Endothelial cell of umbilical vein (primary cell): ENCODE results near the gene OR51G1.

Source experiments
- EZH2 ChIP-seq: IDR thresholded peaks from 2 replicates; pipeline ENCODE4 v1.6.1; 2012; ENCODE audit warnings: borderline replicate concordance, low read depth, mild to moderate bottlenecking, moderate library complexity, low read length, inconsistent platforms; ENCODE audit not compliant: severe bottlenecking
- GATA2 ChIP-seq: IDR thresholded peaks from 2 replicates; pipeline ENCODE4 v1.7.0; 2011; ENCODE audit warnings: low read depth, mild to moderate bottlenecking, moderate library complexity, mixed read lengths, low read length; ENCODE audit not compliant: insufficient read length, insufficient read depth
- JUN ChIP-seq: IDR thresholded peaks from 2 replicates; pipeline ENCODE4 v1.6.1; 2011; ENCODE audit warnings: borderline replicate concordance, low read depth; ENCODE audit not compliant: insufficient read length, insufficient read depth
- MYC ChIP-seq: IDR thresholded peaks from one replicate; pipeline ENCODE4 v1.6.1; 2011; ENCODE audit warnings: mild to moderate bottlenecking, low read depth, low read length
- POLR2A ChIP-seq: IDR thresholded peaks from 2 replicates; pipeline ENCODE4 v1.6.1; 2012; ENCODE audit warnings: low read depth, mild to moderate bottlenecking, control low read depth, low read length
- POLR2AphosphoS5 ChIP-seq: IDR thresholded peaks from 2 replicates; pipeline ENCODE4 v1.6.1; 2012; ENCODE audit warnings: low read depth, mild to moderate bottlenecking, control low read depth, low read length, moderate library complexity; ENCODE audit not compliant: insufficient read depth
- TF ChIP-seq, protein P1 (sequence below), 2 donors: IDR thresholded peaks; 1 replicate in 1 of 2; 2 replicates in 1 of 2; pipeline ENCODE4 v1.5.1; 2011; ENCODE audit warnings: low read length in 2 of 2, mild to moderate bottlenecking in 2 of 2, moderate library complexity in 2 of 2, control low read depth in 1 of 2, inconsistent platforms in 1 of 2, low read depth in 1 of 2; ENCODE audit not compliant: insufficient read depth in 1 of 2; ENCODE audit errors: extremely low read depth in 1 of 2
- TF ChIP-seq, protein P2 (sequence below): IDR thresholded peaks from 2 replicates; pipeline ENCODE4 v1.6.1; 2011; ENCODE audit not compliant: insufficient read depth, insufficient read length

GRCh38 chr11:4882543-4882942, 41.6 kb downstream of the OR51G1 start:
- TF ChIP-seq, protein P1, sequence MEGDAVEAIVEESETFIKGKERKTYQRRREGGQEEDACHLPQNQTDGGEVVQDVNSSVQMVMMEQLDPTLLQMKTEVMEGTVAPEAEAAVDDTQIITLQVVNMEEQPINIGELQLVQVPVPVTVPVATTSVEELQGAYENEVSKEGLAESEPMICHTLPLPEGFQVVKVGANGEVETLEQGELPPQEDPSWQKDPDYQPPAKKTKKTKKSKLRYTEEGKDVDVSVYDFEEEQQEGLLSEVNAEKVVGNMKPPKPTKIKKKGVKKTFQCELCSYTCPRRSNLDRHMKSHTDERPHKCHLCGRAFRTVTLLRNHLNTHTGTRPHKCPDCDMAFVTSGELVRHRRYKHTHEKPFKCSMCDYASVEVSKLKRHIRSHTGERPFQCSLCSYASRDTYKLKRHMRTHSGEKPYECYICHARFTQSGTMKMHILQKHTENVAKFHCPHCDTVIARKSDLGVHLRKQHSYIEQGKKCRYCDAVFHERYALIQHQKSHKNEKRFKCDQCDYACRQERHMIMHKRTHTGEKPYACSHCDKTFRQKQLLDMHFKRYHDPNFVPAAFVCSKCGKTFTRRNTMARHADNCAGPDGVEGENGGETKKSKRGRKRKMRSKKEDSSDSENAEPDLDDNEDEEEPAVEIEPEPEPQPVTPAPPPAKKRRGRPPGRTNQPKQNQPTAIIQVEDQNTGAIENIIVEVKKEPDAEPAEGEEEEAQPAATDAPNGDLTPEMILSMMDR (IDR thresholded peaks at IDR 0.05; ENCODE audit: extremely low read depth in 1 of 2, insufficient read depth in 1 of 2, low read depth in 1 of 2, low read length in 2 of 2): no peak
- TF ChIP-seq POLR2AphosphoS5: no peak
- TF ChIP-seq POLR2A: no peak
- TF ChIP-seq, protein P2, sequence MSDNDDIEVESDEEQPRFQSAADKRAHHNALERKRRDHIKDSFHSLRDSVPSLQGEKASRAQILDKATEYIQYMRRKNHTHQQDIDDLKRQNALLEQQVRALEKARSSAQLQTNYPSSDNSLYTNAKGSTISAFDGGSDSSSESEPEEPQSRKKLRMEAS: no peak
- TF ChIP-seq EZH2: no peak
- no peak for TF ChIP-seq MYC
- TF ChIP-seq GATA2: no peak
- TF ChIP-seq JUN: no peak
